Progenitor cell of endocrine pancreas (in vitro differentiated cells): ENCODE results near the gene PSPN. TPM values are rescaled to one million over a fixed set of nuclear protein-coding genes. Genes with fewer than 3 reads are reported as not detected.

Source experiments
- microRNA-seq: library from miRNA; unstranded; fragments of <30 nt; microRNA quantifications from one replicate; pipeline ENCODE4 v1.1.0, GENCODE V29; 2020; ENCODE audit warnings: borderline number of aligned reads; ENCODE audit not compliant: unreplicated experiment
- total RNA-seq: library from RNA; stranded (reverse); gene quantifications from 2 replicates; pipeline ENCODE4 v1.2.1, GENCODE V29; 2021

Gene PSPN
- total RNA-seq, 1 donor from 2014 or later = 4.3 TPM

Small RNAs within 50 kb of the gene (microRNA-seq; reads per million reads assigned to microRNA genes)
- gene MIR3940 = 21.5 reads per million, percentile 31 among the genes with 10 or more reads in this experiment
- not detected for gene MIR6790
- not detected for gene MIR6885

Other genes starting within 250 kb of the PSPN start
- gene ACSBG2, start 240.3 kb downstream of the PSPN start, total RNA-seq = not detected in 2 replicates
- gene MLLT1, start 96.0 kb downstream of the PSPN start, total RNA-seq = 93.6 and 106 TPM in 2 replicates
- not detected in 2 replicates for gene ACER1, start 42.3 kb downstream of the PSPN start, total RNA-seq
- gene CLPP, start 14.4 kb downstream of the PSPN start, total RNA-seq = 58.0 and 61.3 TPM in 2 replicates
- gene ALKBH7, start 3.1 kb downstream of the PSPN start, total RNA-seq = 72.1 and 79.1 TPM in 2 replicates
- 75.1 and 77.8 TPM in 2 replicates for gene GTF2F1, start 17.2 kb upstream of the PSPN start, total RNA-seq
- 419 and 436 TPM in 2 replicates for gene KHSRP, start 48.9 kb upstream of the PSPN start, total RNA-seq
- 1.4 and 1.5 TPM in 2 replicates for gene SLC25A41, start 57.8 kb upstream of the PSPN start, total RNA-seq
- gene SLC25A23, start 83.9 kb upstream of the PSPN start, total RNA-seq = 75.2 and 76.2 TPM in 2 replicates
- 63.0 and 71.2 TPM in 2 replicates for gene CRB3, start 88.3 kb upstream of the PSPN start, total RNA-seq
- 0.47 and 0.67 TPM in 2 replicates for gene DENND1C, start 105.9 kb upstream of the PSPN start, total RNA-seq
- 41.7 and 43.4 TPM in 2 replicates for gene TUBB4A, start 126.4 kb upstream of the PSPN start, total RNA-seq
- gene TNFSF9, start 155.1 kb upstream of the PSPN start, total RNA-seq = 0.53 TPM in 1 of 2 replicates, not detected in the other
- not detected in 2 replicates for gene CD70, start 215.2 kb upstream of the PSPN start, total RNA-seq